SK-N-MC (cell line): ENCODE data around the gene SPATC1L.

Experiments used
- DNase-seq: peaks from one replicate; pipeline ENCODE4 v3.0.0-alpha.2; 2011; ENCODE audit warnings: low read depth, low spot score
- H3K27ac ChIP-seq: fragments of 200-600 bp; sonication (generic); 2 replicates; pipeline ENCODE4 v1.5.1; 2016; ENCODE audit warnings: mixed run types
- H3K36me3 ChIP-seq: fragments of 200-600 bp; sonication (generic); 2 replicates; pipeline ENCODE4 v1.6.1; 2017; ENCODE audit warnings: antibody characterized with exemption, low read length, mixed read lengths; ENCODE audit not compliant: insufficient read depth
- H3K4me3 ChIP-seq: fragments of 200-600 bp; sonication (generic); 2 replicates; pipeline ENCODE4 v1.5.1; 2016
- H3K9ac ChIP-seq: fragments of 200-600 bp; sonication (generic); 2 replicates; pipeline ENCODE4 v1.8.0; 2017; ENCODE audit warnings: mixed run types, mixed read lengths; ENCODE audit not compliant: insufficient read length
- H3K9me3 ChIP-seq: fragments of 200-600 bp; sonication (generic); 2 replicates; pipeline ENCODE4 v1.6.1; 2017; ENCODE audit warnings: low read depth, mild to moderate bottlenecking, antibody characterized with exemption, low read length, moderate library complexity, mixed read lengths
- EZH2 ChIP-seq: fragments of 200-600 bp; sonication (generic); IDR thresholded peaks from one replicate; pipeline ENCODE4 v1.6.1; 2017; ENCODE audit warnings: antibody characterized with exemption
- FOXP2 ChIP-seq: optimal IDR thresholded peaks from 2 replicates; pipeline ENCODE3; 2011; ENCODE audit warnings: mild to moderate bottlenecking, moderate library complexity; ENCODE audit not compliant: insufficient read depth; ENCODE audit errors: extremely low read length, control extremely low read depth
- POLR2AphosphoS5 ChIP-seq: IDR thresholded peaks from 2 replicates; pipeline ENCODE4 v1.6.1; 2012; ENCODE audit warnings: mild to moderate bottlenecking, low read depth, low read length, borderline replicate concordance

Gene SPATC1L

GRCh38 chr21:46223217-46223616, 39.0 kb upstream of the SPATC1L start:
- TF ChIP-seq FOXP2 (no peak), EZH2 (no peak), POLR2AphosphoS5 (no peak)
- no peak for DNase-seq
- Histone ChIP-seq H3K9ac (no peak overlapping the region), H3K36me3 (peaks cover 43% of the 10 kb centered on the region), H3K27ac (no peak overlapping the region), H3K9me3 (no peaks in the 10 kb centered on the region), H3K4me3 (no peak overlapping the region)

- H3K36me3 ChIP-seq, result peaks cover 43% of the 10 kb centered on the region
- TF ChIP-seq FOXP2, result no peak
- no peak for TF ChIP-seq POLR2AphosphoS5
- no peak for TF ChIP-seq EZH2
Observed at GRCh38 chr21:46222436-46223116, 38.3 kb upstream of the SPATC1L start.

DNA sequence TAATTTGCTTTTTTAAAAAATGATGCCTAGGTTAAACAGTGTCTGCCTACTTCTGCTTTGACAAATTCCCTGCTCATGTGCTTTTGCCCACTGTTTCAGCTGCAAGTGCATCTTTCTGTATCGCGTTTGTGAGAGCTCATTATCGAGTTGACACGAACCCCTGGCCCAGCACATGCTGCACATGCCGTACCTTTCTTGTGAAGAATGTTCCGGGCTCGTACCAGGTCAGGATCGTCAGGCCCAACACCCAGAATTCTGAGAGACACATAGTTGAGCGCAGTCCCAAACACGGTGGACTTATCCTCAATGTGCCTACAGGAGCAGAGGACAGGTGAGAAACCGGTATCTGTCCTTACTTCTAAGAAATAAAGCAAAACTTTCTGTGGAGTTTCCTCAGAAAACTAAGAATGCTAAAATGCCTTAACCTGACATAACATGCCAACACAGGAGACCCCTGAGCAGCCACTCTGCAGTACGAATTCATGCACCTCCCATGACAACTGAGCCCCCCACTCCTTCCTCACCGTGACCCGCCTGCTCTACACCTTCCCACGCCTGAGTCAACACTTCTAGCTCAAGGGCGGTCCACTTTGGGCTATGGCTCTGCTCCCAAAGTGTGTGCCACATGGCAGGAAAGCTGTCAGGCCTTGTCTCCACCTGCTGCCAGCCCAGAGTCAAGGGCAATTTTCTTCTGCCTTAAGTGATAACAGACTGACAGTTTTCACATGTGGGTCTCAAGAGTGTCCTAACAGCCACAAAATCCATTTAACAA, 37.6 kb upstream of the SPATC1L start:
- Histone ChIP-seq H3K4me3 (no peak overlapping the region), H3K36me3 (peaks cover 43% of the 10 kb centered on the region), H3K9ac (no peak overlapping the region), H3K9me3 (no peaks in the 10 kb centered on the region), H3K27ac (no peak overlapping the region)
- DNase-seq, result no peak
- TF ChIP-seq POLR2AphosphoS5 (no peak), FOXP2 (no peak), EZH2 (no peak)

More at GRCh38 chr21:46222436-46223116, 38.3 kb upstream of the SPATC1L start:
- Histone ChIP-seq H3K27ac (no peak overlapping the region), H3K9ac (no peak overlapping the region), H3K4me3 (no peak overlapping the region), H3K9me3 (no peaks in the 10 kb centered on the region)
- DNase-seq, result no peak

DNA sequence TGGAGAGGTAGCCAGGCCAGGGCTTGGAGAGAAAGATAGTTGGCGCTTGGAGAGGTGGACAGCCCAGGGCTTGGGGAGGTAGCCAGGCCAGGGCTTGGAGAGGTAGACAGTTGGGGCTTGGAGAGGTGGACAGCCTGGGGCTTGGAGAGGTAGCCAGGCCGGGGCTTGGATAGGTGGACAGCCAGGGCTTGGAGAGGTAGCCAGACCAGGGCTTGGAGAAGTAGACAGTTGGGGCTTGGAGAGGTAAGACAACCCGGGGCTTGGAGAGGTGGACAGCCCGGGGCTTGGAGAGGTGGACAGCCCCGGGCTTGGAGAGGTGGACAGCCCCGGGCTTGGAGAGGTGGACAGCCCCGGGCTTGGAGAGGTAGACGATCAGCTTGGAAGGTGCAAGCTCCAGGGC, 36.6 kb upstream of the SPATC1L start:
- no peak for TF ChIP-seq FOXP2
- no peak for TF ChIP-seq POLR2AphosphoS5
- no peak for TF ChIP-seq EZH2
- H3K36me3 ChIP-seq, result peaks cover 42% of the 10 kb centered on the region

DNA sequence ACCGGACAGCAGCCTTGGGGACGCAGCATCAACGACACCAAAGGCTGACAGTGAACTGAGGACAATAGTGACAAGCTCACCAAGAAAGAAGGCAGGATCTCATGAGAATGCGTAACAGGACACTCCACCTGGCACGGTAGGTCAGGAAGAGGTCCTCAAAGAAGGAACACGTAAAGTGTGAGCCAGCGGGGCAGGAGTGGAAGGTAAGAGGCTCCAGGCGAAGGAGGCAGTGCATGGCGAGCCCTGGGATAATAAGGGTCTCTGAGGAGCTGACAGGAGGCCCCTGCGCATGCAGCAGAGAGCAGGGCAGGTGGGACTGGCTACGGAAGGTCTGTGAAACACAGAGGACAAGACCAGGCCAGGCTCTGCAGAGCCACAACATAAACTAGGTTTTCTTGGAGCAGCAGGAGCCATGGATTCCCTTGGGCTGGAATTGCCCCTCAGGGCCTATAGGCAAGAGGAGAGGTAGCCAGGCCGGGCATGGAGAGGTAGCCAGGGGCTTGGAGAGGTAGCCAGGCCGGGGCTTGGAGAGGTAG, 36.1 kb upstream of the SPATC1L start:
- Histone ChIP-seq H3K9ac (no peak overlapping the region), H3K9me3 (no peaks in the 10 kb centered on the region), H3K27ac (no peak overlapping the region), H3K36me3 (peaks cover 39% of the 10 kb centered on the region), H3K4me3 (no peak overlapping the region)
- no peak for DNase-seq
- TF ChIP-seq EZH2 (no peak), FOXP2 (no peak), POLR2AphosphoS5 (no peak)

More for the DNA sequence above, 36.6 kb upstream of the SPATC1L start:
- Histone ChIP-seq H3K27ac (no peak overlapping the region), H3K9ac (no peak overlapping the region), H3K9me3 (no peaks in the 10 kb centered on the region), H3K4me3 (no peak overlapping the region)
- no peak for DNase-seq

GRCh38 chr21:46219591-46220239, 35.5 kb upstream of the SPATC1L start:
- no peaks in the 10 kb centered on the region for H3K9me3 ChIP-seq
- TF ChIP-seq FOXP2 (no peak), EZH2 (no peak), POLR2AphosphoS5 (no peak)
- no peak overlapping the region for H3K4me3 ChIP-seq
- no peak overlapping the region for H3K27ac ChIP-seq
- H3K36me3 ChIP-seq, result peaks cover 39% of the 10 kb centered on the region
- DNase-seq, result no peak
- no peak overlapping the region for H3K9ac ChIP-seq

DNA sequence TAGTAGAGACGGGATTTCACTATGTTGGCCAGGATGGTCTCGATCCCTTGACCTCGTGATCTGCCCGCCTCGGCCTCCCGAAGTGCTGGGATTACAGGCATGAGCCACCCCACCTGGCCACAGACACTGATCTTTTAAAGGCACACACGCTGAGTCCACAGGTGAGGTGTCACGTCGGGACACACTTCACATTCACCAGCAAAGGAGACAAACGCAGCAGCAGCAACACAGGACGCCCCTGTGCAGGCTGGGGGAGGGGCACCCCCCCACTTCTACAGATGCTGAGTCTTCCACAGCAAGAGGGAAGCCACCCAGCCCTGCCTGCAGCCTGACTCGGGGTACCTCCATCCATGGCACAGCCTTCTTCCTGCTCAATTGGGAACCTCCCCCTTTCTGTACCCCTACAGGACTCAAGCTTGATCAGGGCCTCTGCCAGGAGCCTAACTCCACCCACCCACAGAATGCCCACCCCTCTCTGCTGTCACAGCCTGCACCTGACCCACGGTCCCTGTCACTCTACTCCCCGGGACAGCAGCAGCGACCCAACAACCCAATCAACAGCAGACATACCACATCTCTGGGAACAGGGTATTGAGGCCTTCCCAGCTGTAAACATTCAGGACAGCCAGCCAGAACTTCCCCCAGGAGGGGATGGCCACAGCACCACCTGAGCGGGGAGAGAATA, 34.8 kb upstream of the SPATC1L start:
- peaks cover 39% of the 10 kb centered on the region for H3K36me3 ChIP-seq
- H3K9me3 ChIP-seq, result no peaks in the 10 kb centered on the region
- H3K4me3 ChIP-seq, result no peak overlapping the region
- TF ChIP-seq EZH2, result no peak
- H3K27ac ChIP-seq, result no peak overlapping the region
- H3K9ac ChIP-seq, result no peak overlapping the region
- no peak for DNase-seq
